ENCODE data around the gene RPL41. TPM values are rescaled to one million over a fixed set of nuclear protein-coding genes. Genes with fewer than 3 reads are reported as not detected.
"Not testable (repeated sequence)": the region's sequence is repeated elsewhere in the genome, so short reads cannot be mapped to it uniquely, and the experiment has no call there.

RPL41 gene
- total RNA-seq, 1 donor from 2014 or later: 4,566 TPM

- TF ChIP-seq CTCF (conservative IDR thresholded peaks at IDR 0.05): no peak
- peak overlapping the region; percentile 41 for H3K27ac Mint-ChIP-seq
- H3K36me3 Mint-ChIP-seq: peaks cover 14% of the 10 kb centered on the region
- H3K4me3 Mint-ChIP-seq: peak overlapping the region; percentile 64
- DNase-seq (ENCODE audit: extremely low spot score, unreplicated experiment): no peak
- peaks cover 39% of the 10 kb centered on the region for H3K4me1 Mint-ChIP-seq (ENCODE audit: unreplicated experiment)
- peaks cover 3% of the 10 kb centered on the region for H3K27me3 Mint-ChIP-seq
- H3K9me3 Mint-ChIP-seq: no peaks in the 10 kb centered on the region
Observed at GRCh38 chr12:56154246-56154771, 37.9 kb downstream of the RPL41 start.

GRCh38 chr12:56154818-56155217, 38.4 kb downstream of the RPL41 start:
- no peak for DNase-seq (ENCODE audit: extremely low spot score, unreplicated experiment)
- H3K9me3 Mint-ChIP-seq: no peaks in the 10 kb centered on the region
- peaks cover 3% of the 10 kb centered on the region for H3K27me3 Mint-ChIP-seq
- H3K27ac Mint-ChIP-seq: peak overlapping the region; percentile 71
- peaks cover 18% of the 10 kb centered on the region for H3K36me3 Mint-ChIP-seq
- no peak for TF ChIP-seq CTCF (conservative IDR thresholded peaks at IDR 0.05)
- peak overlapping the region; percentile 64 for H3K4me3 Mint-ChIP-seq
- peaks cover 44% of the 10 kb centered on the region for H3K4me1 Mint-ChIP-seq (ENCODE audit: unreplicated experiment)

- DNase-seq (ENCODE audit: extremely low spot score, unreplicated experiment): no peak
- TF ChIP-seq CTCF (conservative IDR thresholded peaks at IDR 0.05): no peak
- H3K27me3 Mint-ChIP-seq: peaks cover 3% of the 10 kb centered on the region
- H3K36me3 Mint-ChIP-seq: peaks cover 23% of the 10 kb centered on the region
- H3K4me1 Mint-ChIP-seq (ENCODE audit: unreplicated experiment): peaks cover 48% of the 10 kb centered on the region
- peak overlapping the region; percentile 64 for H3K4me3 Mint-ChIP-seq
- H3K9me3 Mint-ChIP-seq: no peaks in the 10 kb centered on the region
- peak overlapping the region; percentile 71 for H3K27ac Mint-ChIP-seq
Observed at GRCh38 chr12:56155256-56155845, 38.9 kb downstream of the RPL41 start.

- H3K27me3 Mint-ChIP-seq; DNase-seq (ENCODE audit: extremely low spot score, unreplicated experiment); H3K9me3 Mint-ChIP-seq: not testable (repeated sequence)
- Mint-ChIP-seq H3K27ac (peak overlapping the region; percentile 100), H3K4me1 (ENCODE audit: unreplicated experiment) (peaks cover 51% of the 10 kb centered on the region), H3K36me3 (peaks cover 33% of the 10 kb centered on the region), H3K4me3 (peak overlapping the region; percentile 100)
Observed at GRCh38 chr12:56156464-56157200, 40.2 kb downstream of the RPL41 start.

GRCh38 chr12:56157201-56158028, 41.0 kb downstream of the RPL41 start:
- peak; percentile 77 for TF ChIP-seq CTCF (conservative IDR thresholded peaks at IDR 0.05)
- Mint-ChIP-seq H3K27ac (peak overlapping the region; percentile 100), H3K4me3 (peak overlapping the region; percentile 100), H3K27me3 (peaks cover 3% of the 10 kb centered on the region), H3K36me3 (peaks cover 37% of the 10 kb centered on the region), H3K9me3 (no peaks in the 10 kb centered on the region), H3K4me1 (ENCODE audit: unreplicated experiment) (peaks cover 52% of the 10 kb centered on the region)
- peak; percentile 80 for DNase-seq (ENCODE audit: extremely low spot score, unreplicated experiment)
